Muscle layer of colon (tissue), 2 donors: ENCODE results near the gene BSCL2.
A peak's percentile ranks its signal among the peaks of the same experiment; 100 is the strongest.

Experiments used
- H3K27ac ChIP-seq: one replicate; pipeline ENCODE4 v1.7.0; 2013; ENCODE audit warnings: low read depth, mild to moderate bottlenecking, low read length, moderate library complexity
- H3K27me3 ChIP-seq, 2 donors: one replicate each; pipeline ENCODE4 v1.7.0; 2013; ENCODE audit warnings: low read length in 2 of 2, mild to moderate bottlenecking in 2 of 2; ENCODE audit not compliant: insufficient read depth in 2 of 2, control insufficient read depth in 1 of 2
- H3K36me3 ChIP-seq: one replicate; pipeline ENCODE4 v1.7.0; 2013; ENCODE audit warnings: mild to moderate bottlenecking, low read length; ENCODE audit not compliant: insufficient read depth
- H3K4me1 ChIP-seq: one replicate; pipeline ENCODE4 v1.7.0; 2013; ENCODE audit warnings: mild to moderate bottlenecking, low read length; ENCODE audit not compliant: insufficient read depth
- H3K4me3 ChIP-seq, 2 donors: one replicate each; pipeline ENCODE4 v1.7.0; 2013; ENCODE audit warnings: low read length in 2 of 2, low read depth in 1 of 2, mild to moderate bottlenecking in 1 of 2, moderate library complexity in 1 of 2
- H3K9ac ChIP-seq: one replicate; pipeline ENCODE4 v1.7.0; 2013; ENCODE audit warnings: low read length
- H3K9me3 ChIP-seq: one replicate; pipeline ENCODE4 v1.7.0; 2013; ENCODE audit warnings: mild to moderate bottlenecking, low read length
- donor health status: abdominal sarcoma.
- donor health status: Adenocarcinoma of cecum.

Gene BSCL2

GRCh38 chr11:62728171-62728988, 21.2 kb upstream of the BSCL2 start, which contains the start of gene TTC9C:
Gene TTC9C (plus strand): TSS chr11:62728486. CDS start chr11:62728849, 363 bp downstream.
- Histone ChIP-seq H3K4me1 (peaks cover 39% of the 10 kb centered on the region), H3K27me3 (no peaks in the 10 kb centered on the region), H3K27ac (peak within 1 kb of the TSS; percentile 90), H3K36me3 (peaks cover 17% of the 10 kb centered on the region), H3K9ac (peak within 1 kb of the TSS; percentile 86), H3K9me3 (no peaks in the 10 kb centered on the region), H3K4me3 (peak within 1 kb of the TSS; percentile 66 to 94)

GRCh38 chr11:62727872-62728170, 20.6 kb upstream of the BSCL2 start:
- peaks cover 18% of the 10 kb centered on the region for H3K36me3 ChIP-seq
- H3K27me3 ChIP-seq = no peaks in the 10 kb centered on the region
- H3K9me3 ChIP-seq = no peaks in the 10 kb centered on the region
- peak overlapping the region; percentile 90 for H3K27ac ChIP-seq
- H3K4me1 ChIP-seq = peaks cover 40% of the 10 kb centered on the region
- H3K9ac ChIP-seq = peak overlapping the region; percentile 86
- H3K4me3 ChIP-seq = peak overlapping the region; percentile 61 to 94

GRCh38 chr11:62727165-62727871, 20.1 kb upstream of the BSCL2 start, which contains the start of gene HNRNPUL2:
Gene HNRNPUL2 (minus strand): TSS chr11:62727457. CDS start chr11:62727156, 301 bp downstream.
- Histone ChIP-seq H3K27me3 (no peaks in the 10 kb centered on the region), H3K4me3 (peak within 1 kb of the TSS; percentile 66 to 94), H3K9me3 (no peaks in the 10 kb centered on the region), H3K9ac (peak within 1 kb of the TSS; percentile 95), H3K36me3 (peaks cover 20% of the 10 kb centered on the region), H3K27ac (peak within 1 kb of the TSS; percentile 90), H3K4me1 (peaks cover 40% of the 10 kb centered on the region)

- Histone ChIP-seq H3K36me3 (peaks cover 25% of the 10 kb centered on the region), H3K9me3 (no peaks in the 10 kb centered on the region), H3K4me1 (peaks cover 40% of the 10 kb centered on the region), H3K9ac (peak overlapping the region; percentile 95), H3K27me3 (no peaks in the 10 kb centered on the region), H3K27ac (peak overlapping the region; percentile 90), H3K4me3 (peak overlapping the region; percentile 66 to 94)
Measured at GRCh38 chr11:62726915-62727164, 19.6 kb upstream of the BSCL2 start.

- no peaks in the 10 kb centered on the region for H3K9me3 ChIP-seq
- no peaks in the 10 kb centered on the region for H3K27me3 ChIP-seq
- peaks cover 40% of the 10 kb centered on the region for H3K4me1 ChIP-seq
- peak overlapping the region; percentile 95 for H3K9ac ChIP-seq
- peak overlapping the region; percentile 66 to 94 for H3K4me3 ChIP-seq
- peaks cover 30% of the 10 kb centered on the region for H3K36me3 ChIP-seq
- peak overlapping the region; percentile 90 for H3K27ac ChIP-seq
Measured at GRCh38 chr11:62726156-62726914, 19.1 kb upstream of the BSCL2 start.

GRCh38 chr11:62725646-62726045, 18.4 kb upstream of the BSCL2 start:
- peak overlapping the region; percentile 90 for H3K27ac ChIP-seq
- no peaks in the 10 kb centered on the region for H3K9me3 ChIP-seq
- peaks cover 37% of the 10 kb centered on the region for H3K36me3 ChIP-seq
- H3K9ac ChIP-seq = peak overlapping the region; percentile 95
- peak overlapping the region; percentile 66 to 94 for H3K4me3 ChIP-seq
- peaks cover 40% of the 10 kb centered on the region for H3K4me1 ChIP-seq
- no peaks in the 10 kb centered on the region for H3K27me3 ChIP-seq

- Histone ChIP-seq H3K9ac (peak overlapping the region; percentile 95), H3K9me3 (no peaks in the 10 kb centered on the region), H3K4me3 (peak overlapping the region in 1 of 2 donors; percentile 94), H3K36me3 (peaks cover 52% of the 10 kb centered on the region), H3K27ac (no peak overlapping the region), H3K27me3 (no peaks in the 10 kb centered on the region), H3K4me1 (peaks cover 29% of the 10 kb centered on the region)
Measured at GRCh38 chr11:62724171-62724570, 16.9 kb upstream of the BSCL2 start.

GRCh38 chr11:62721994-62722393, 14.8 kb upstream of the BSCL2 start:
- Histone ChIP-seq H3K4me1 (peaks cover 29% of the 10 kb centered on the region), H3K27ac (no peak overlapping the region), H3K27me3 (no peaks in the 10 kb centered on the region), H3K9me3 (no peaks in the 10 kb centered on the region), H3K4me3 (no peak overlapping the region), H3K36me3 (peaks cover 74% of the 10 kb centered on the region), H3K9ac (no peak overlapping the region)

- Histone ChIP-seq H3K4me1 (peaks cover 16% of the 10 kb centered on the region), H3K4me3 (no peak overlapping the region), H3K9ac (no peak overlapping the region), H3K36me3 (peaks cover 97% of the 10 kb centered on the region), H3K27ac (no peak overlapping the region), H3K27me3 (no peaks in the 10 kb centered on the region), H3K9me3 (no peaks in the 10 kb centered on the region)
Measured at GRCh38 chr11:62719302-62719978, 12.2 kb upstream of the BSCL2 start.

GRCh38 chr11:62716816-62717215, 9.6 kb upstream of the BSCL2 start:
- Histone ChIP-seq H3K27ac (no peak overlapping the region), H3K9ac (no peak overlapping the region), H3K9me3 (no peaks in the 10 kb centered on the region), H3K4me1 (peaks cover 4% of the 10 kb centered on the region), H3K27me3 (no peaks in the 10 kb centered on the region), H3K4me3 (no peak overlapping the region), H3K36me3 (peaks cover 91% of the 10 kb centered on the region)

GRCh38 chr11:62716206-62716605, 9.0 kb upstream of the BSCL2 start:
- Histone ChIP-seq H3K4me1 (peaks cover 4% of the 10 kb centered on the region), H3K36me3 (peaks cover 90% of the 10 kb centered on the region), H3K4me3 (no peak overlapping the region), H3K27ac (no peak overlapping the region), H3K27me3 (no peaks in the 10 kb centered on the region), H3K9me3 (no peaks in the 10 kb centered on the region), H3K9ac (no peak overlapping the region)
